HepG2 (cell line): Measurements from ENCODE around the gene NEK6. TPM values are rescaled to one million over a fixed set of nuclear protein-coding genes. Genes with fewer than 3 reads are reported as not detected.
A peak's percentile ranks its signal among the peaks of the same experiment; 100 is the strongest.

Experiments used
- AGO2 ChIP-seq: fragments of 200-400 bp; formaldehyde crosslinking; optimal IDR thresholded peaks from 2 replicates; pipeline ENCODE3; 2017; ENCODE audit warnings: mild to moderate bottlenecking, low read depth, low read length, moderate library complexity
- ELF1 ChIP-seq: sonication (generic); formaldehyde crosslinking; IDR thresholded peaks from 2 replicates; pipeline ENCODE4 v1.4.0; 2020; ENCODE audit warnings: missing genetic modification reagents
- HNF4G ChIP-seq, 2 experiments: sonication (generic) in 1 of 2; formaldehyde crosslinking in 1 of 2; IDR thresholded peaks; 2 replicates each; pipeline versions ENCODE4 v1.4.0 to v1.6.1; 2011 to 2020; ENCODE audit warnings: borderline replicate concordance in 2 of 2, low read depth in 2 of 2, mild to moderate bottlenecking in 2 of 2, low read length in 1 of 2, missing genetic modification reagents in 1 of 2, moderate library complexity in 1 of 2
- MEIS1 ChIP-seq: sonication (generic); formaldehyde crosslinking; IDR thresholded peaks from 2 replicates; pipeline ENCODE4 v1.9.0; 2021; ENCODE audit warnings: mild to moderate bottlenecking, missing genetic modification reagents, moderate library complexity, borderline replicate concordance
- RAD51 ChIP-seq: fragments of 450-650 bp; IDR thresholded peaks from 2 replicates; pipeline ENCODE4 v1.6.1; 2016; ENCODE audit warnings: borderline replicate concordance
- REXO4 ChIP-seq: sonication (generic); formaldehyde crosslinking; IDR thresholded peaks from 2 replicates; pipeline ENCODE4 v1.8.0; 2022; ENCODE audit warnings: missing genetic modification reagents, mild to moderate bottlenecking, borderline replicate concordance
- RFXANK ChIP-seq: IDR thresholded peaks from 2 replicates; pipeline ENCODE4 v1.6.1; 2016
- SMAD9 ChIP-seq: sonication (generic); formaldehyde crosslinking; IDR thresholded peaks from 2 replicates; pipeline ENCODE4 v1.5.1; 2020; ENCODE audit warnings: mild to moderate bottlenecking, missing genetic modification reagents
- SMC3 ChIP-seq: IDR thresholded peaks from 2 replicates; pipeline ENCODE4 v1.6.1; 2011; ENCODE audit warnings: low read length, improper control_type of control experiment
- ZFP36L2 ChIP-seq: sonication (generic); formaldehyde crosslinking; IDR thresholded peaks from 2 replicates; pipeline ENCODE4 v1.4.0; 2020; ENCODE audit warnings: missing genetic modification reagents
- ZNF292 ChIP-seq: sonication (generic); formaldehyde crosslinking; IDR thresholded peaks from 2 replicates; pipeline ENCODE4 v1.8.1; 2022; ENCODE audit warnings: mild to moderate bottlenecking, low read depth, missing genetic modification reagents, borderline replicate concordance
- ZNF547 ChIP-seq: sonication (generic); formaldehyde crosslinking; IDR thresholded peaks from 2 replicates; pipeline ENCODE4 v1.5.1; 2020; ENCODE audit warnings: mild to moderate bottlenecking, missing genetic modification reagents
- ZNF652 ChIP-seq: IDR thresholded peaks from 2 replicates; pipeline ENCODE4 v1.6.1; 2016; ENCODE audit warnings: low read depth, borderline replicate concordance
- ZNF672 ChIP-seq: sonication (generic); formaldehyde crosslinking; IDR thresholded peaks from 2 replicates; pipeline ENCODE4 v1.8.1; 2022; ENCODE audit warnings: missing genetic modification reagents
- ZNF788 ChIP-seq: sonication (generic); formaldehyde crosslinking; IDR thresholded peaks from 2 replicates; pipeline ENCODE4 v1.5.0; 2020; ENCODE audit warnings: mild to moderate bottlenecking, missing genetic modification reagents, borderline replicate concordance
- ZNF792 ChIP-seq: IDR thresholded peaks from 2 replicates; pipeline ENCODE4 v1.6.1; 2016
- polyA plus RNA-seq, 8 experiments: library from polyadenylated mRNA; depleted of rRNA in 3 of 8; stranded (reverse) in 7 of 8; unstranded in 1 of 8; fragments of >200 nt; fragmentation: Illumina TruSeq in 4 of 8; extraction: Trizol in 4 of 8; gene quantifications; 2 replicates each; pipeline versions ENCODE4 v1.2.1 to v1.2.3, GENCODE V29; 2011 to 2016; ENCODE audit warnings: low read depth in 4 of 8, missing spikeins in 1 of 8, mixed read lengths in 1 of 8; ENCODE audit not compliant: insufficient read depth in 1 of 8
- total RNA-seq, 5 experiments: library from RNA; depleted of rRNA; stranded (reverse); fragments of >200 nt; fragmentation: Illumina TruSeq; extraction: Trizol; gene quantifications; 2 replicates each; pipeline ENCODE4 v1.2.3, GENCODE V29; 2016; ENCODE audit warnings: low read depth in 1 of 5
- TF ChIP-seq, protein P1 (sequence below): sonication (generic); formaldehyde crosslinking; IDR thresholded peaks from 2 replicates; pipeline ENCODE4 v1.5.1; 2020; ENCODE audit warnings: missing genetic modification reagents, mild to moderate bottlenecking, borderline replicate concordance
- TF ChIP-seq, protein P2 (sequence below): sonication (generic); formaldehyde crosslinking; IDR thresholded peaks from 2 replicates; pipeline ENCODE4 v1.4.0; 2020; ENCODE audit warnings: missing genetic modification reagents
- TF ChIP-seq, protein P3 (sequence below): sonication (generic); formaldehyde crosslinking; IDR thresholded peaks from 2 replicates; pipeline ENCODE4 v1.4.0; 2020; ENCODE audit warnings: missing genetic modification reagents
- TF ChIP-seq, protein P4 (sequence below): sonication (generic); formaldehyde crosslinking; IDR thresholded peaks from 2 replicates; pipeline ENCODE4 v1.4.0; 2020; ENCODE audit warnings: mild to moderate bottlenecking, missing genetic modification reagents
- TF ChIP-seq, protein P5 (sequence below): sonication (generic); formaldehyde crosslinking; IDR thresholded peaks from 2 replicates; pipeline ENCODE4 v1.4.0; 2020; ENCODE audit warnings: missing genetic modification reagents, borderline replicate concordance
- TF ChIP-seq, protein P6 (sequence below): sonication (generic); formaldehyde crosslinking; conservative IDR thresholded peaks from 2 replicates; pipeline ENCODE4 v1.4.0; 2020; ENCODE audit warnings: missing genetic modification reagents

The NEK6 gene
- total and polyA plus RNA-seq, 2 of the 13 experiments (the other 11 are each of a cell fraction or from before 2014, with no cell fraction given) = 30.4 to 119 TPM

DNA sequence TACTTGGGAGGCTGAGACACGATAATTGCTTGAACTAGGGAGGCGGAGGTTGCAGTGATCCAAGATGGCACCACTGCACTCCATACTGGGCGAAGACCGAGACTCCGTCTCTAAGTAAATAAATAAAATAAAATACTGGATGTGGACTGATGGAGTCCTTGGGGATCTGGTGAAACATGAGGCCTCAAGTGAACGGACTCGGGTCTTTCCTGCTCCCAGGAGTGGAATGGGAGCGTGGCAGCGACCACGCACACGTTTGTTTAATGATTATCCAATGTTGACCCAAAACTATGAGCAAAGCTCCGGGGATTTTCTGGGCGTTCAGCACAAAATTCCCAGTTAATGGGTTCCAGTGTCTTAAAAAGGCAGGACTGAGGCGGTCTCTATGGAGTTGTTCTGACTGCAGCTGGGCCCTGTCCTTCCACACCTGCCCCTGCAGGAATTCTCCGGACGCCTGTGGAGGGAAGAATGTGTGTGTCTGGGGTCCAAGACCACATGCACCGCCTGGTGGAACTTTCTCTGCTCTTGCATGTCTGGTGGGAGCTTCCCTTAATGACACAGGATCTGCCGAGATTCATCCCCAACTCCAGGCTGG is 26.6 kb downstream of the NEK6 start (continued):
- TF ChIP-seq, protein P1, sequence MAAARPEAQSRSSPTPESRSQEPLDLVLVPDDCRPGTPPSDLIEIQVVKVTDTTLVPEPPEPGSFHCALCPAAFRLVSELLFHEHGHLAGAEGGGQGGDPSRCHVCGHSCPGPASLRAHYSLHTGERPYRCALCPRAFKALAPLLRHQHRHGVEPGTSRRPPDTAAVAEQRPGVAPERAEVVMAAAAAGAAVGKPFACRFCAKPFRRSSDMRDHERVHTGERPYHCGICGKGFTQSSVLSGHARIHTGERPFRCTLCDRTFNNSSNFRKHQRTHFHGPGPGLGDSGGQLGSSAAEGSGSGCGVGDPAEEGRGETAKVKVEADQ = no peak
- TF ChIP-seq SMC3 (no peak), REXO4 (CRISPR knock-in tag) (no peak), RAD51 (no peak), HNF4G (IDR thresholded peaks at IDR 0.05; ENCODE audit: borderline replicate concordance, low read depth, low read length) (no peak), HNF4G (CRISPR knock-in tag; IDR thresholded peaks at IDR 0.05; ENCODE audit: borderline replicate concordance, low read depth) (no peak), ZNF792 (CRISPR knock-in tag) (peak; percentile 36; the same call in 1 of the 2 replicates), MEIS1 (CRISPR knock-in tag) (no peak), SMAD9 (no peak), RFXANK (CRISPR knock-in tag) (no peak), ZNF652 (CRISPR knock-in tag) (no peak), ZNF292 (peak; percentile 15; the same call in 1 of the 2 replicates), ZNF547 (CRISPR knock-in tag) (no peak; the same call in 1 of the 2 replicates), ELF1 (CRISPR knock-in tag) (no peak), ZNF672 (no peak), AGO2 (no peak), ZFP36L2 (CRISPR knock-in tag) (no peak), ZNF788 (no peak)
- TF ChIP-seq, protein P2, sequence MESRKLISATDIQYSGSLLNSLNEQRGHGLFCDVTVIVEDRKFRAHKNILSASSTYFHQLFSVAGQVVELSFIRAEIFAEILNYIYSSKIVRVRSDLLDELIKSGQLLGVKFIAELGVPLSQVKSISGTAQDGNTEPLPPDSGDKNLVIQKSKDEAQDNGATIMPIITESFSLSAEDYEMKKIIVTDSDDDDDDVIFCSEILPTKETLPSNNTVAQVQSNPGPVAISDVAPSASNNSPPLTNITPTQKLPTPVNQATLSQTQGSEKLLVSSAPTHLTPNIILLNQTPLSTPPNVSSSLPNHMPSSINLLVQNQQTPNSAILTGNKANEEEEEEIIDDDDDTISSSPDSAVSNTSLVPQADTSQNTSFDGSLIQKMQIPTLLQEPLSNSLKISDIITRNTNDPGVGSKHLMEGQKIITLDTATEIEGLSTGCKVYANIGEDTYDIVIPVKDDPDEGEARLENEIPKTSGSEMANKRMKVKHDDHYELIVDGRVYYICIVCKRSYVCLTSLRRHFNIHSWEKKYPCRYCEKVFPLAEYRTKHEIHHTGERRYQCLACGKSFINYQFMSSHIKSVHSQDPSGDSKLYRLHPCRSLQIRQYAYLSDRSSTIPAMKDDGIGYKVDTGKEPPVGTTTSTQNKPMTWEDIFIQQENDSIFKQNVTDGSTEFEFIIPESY = no peak
- TF ChIP-seq, protein P3, sequence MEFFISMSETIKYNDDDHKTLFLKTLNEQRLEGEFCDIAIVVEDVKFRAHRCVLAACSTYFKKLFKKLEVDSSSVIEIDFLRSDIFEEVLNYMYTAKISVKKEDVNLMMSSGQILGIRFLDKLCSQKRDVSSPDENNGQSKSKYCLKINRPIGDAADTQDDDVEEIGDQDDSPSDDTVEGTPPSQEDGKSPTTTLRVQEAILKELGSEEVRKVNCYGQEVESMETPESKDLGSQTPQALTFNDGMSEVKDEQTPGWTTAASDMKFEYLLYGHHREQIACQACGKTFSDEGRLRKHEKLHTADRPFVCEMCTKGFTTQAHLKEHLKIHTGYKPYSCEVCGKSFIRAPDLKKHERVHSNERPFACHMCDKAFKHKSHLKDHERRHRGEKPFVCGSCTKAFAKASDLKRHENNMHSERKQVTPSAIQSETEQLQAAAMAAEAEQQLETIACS (CRISPR knock-in tag) = no peak
- TF ChIP-seq, protein P4, sequence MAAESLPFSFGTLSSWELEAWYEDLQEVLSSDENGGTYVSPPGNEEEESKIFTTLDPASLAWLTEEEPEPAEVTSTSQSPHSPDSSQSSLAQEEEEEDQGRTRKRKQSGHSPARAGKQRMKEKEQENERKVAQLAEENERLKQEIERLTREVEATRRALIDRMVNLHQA (CRISPR knock-in tag) = no peak
- TF ChIP-seq, protein P5, sequence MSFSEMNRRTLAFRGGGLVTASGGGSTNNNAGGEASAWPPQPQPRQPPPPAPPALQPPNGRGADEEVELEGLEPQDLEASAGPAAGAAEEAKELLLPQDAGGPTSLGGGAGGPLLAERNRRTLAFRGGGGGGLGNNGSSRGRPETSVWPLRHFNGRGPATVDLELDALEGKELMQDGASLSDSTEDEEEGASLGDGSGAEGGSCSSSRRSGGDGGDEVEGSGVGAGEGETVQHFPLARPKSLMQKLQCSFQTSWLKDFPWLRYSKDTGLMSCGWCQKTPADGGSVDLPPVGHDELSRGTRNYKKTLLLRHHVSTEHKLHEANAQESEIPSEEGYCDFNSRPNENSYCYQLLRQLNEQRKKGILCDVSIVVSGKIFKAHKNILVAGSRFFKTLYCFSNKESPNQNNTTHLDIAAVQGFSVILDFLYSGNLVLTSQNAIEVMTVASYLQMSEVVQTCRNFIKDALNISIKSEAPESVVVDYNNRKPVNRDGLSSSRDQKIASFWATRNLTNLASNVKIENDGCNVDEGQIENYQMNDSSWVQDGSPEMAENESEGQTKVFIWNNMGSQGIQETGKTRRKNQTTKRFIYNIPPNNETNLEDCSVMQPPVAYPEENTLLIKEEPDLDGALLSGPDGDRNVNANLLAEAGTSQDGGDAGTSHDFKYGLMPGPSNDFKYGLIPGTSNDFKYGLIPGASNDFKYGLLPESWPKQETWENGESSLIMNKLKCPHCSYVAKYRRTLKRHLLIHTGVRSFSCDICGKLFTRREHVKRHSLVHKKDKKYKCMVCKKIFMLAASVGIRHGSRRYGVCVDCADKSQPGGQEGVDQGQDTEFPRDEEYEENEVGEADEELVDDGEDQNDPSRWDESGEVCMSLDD (CRISPR knock-in tag) = no peak
- TF ChIP-seq, protein P6, sequence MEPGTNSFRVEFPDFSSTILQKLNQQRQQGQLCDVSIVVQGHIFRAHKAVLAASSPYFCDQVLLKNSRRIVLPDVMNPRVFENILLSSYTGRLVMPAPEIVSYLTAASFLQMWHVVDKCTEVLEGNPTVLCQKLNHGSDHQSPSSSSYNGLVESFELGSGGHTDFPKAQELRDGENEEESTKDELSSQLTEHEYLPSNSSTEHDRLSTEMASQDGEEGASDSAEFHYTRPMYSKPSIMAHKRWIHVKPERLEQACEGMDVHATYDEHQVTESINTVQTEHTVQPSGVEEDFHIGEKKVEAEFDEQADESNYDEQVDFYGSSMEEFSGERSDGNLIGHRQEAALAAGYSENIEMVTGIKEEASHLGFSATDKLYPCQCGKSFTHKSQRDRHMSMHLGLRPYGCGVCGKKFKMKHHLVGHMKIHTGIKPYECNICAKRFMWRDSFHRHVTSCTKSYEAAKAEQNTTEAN (CRISPR knock-in tag) = no peak
